ENCODE data around the gene CELA1. TPM values are rescaled to one million over a fixed set of nuclear protein-coding genes. Genes with fewer than 3 reads are reported as not detected.
"Not testable (repeated sequence)": the region's sequence is repeated elsewhere in the genome, so short reads cannot be mapped to it uniquely, and the experiment has no call there.

CELA1 gene
- total RNA-seq, 1 donor from 2014 or later, result not detected

GRCh38 chr12:51321882-51322281 is 24.6 kb downstream of the CELA1 start:
- Histone ChIP-seq H3K36me3 (ENCODE audit: control insufficient read depth, insufficient read depth, low read length) (no peaks in the 10 kb centered on the region), H3K27me3 (ENCODE audit: control insufficient read depth, insufficient read depth, low read length) (no peaks in the 10 kb centered on the region), H3K4me3 (ENCODE audit: low read depth, low read length) (no peak overlapping the region)
- no peak for TF ChIP-seq CTCF (IDR thresholded peaks at IDR 0.05; ENCODE audit: insufficient read depth, low read length, poor library complexity, severe bottlenecking)
- no peak for DNase-seq (ENCODE audit: low read depth)

- DNase-seq (ENCODE audit: low read depth), result no peak
- TF ChIP-seq CTCF (IDR thresholded peaks at IDR 0.05; ENCODE audit: insufficient read depth, low read length, poor library complexity, severe bottlenecking), result no peak
- Histone ChIP-seq H3K36me3 (ENCODE audit: control insufficient read depth, insufficient read depth, low read length) (no peaks in the 10 kb centered on the region), H3K27me3 (ENCODE audit: control insufficient read depth, insufficient read depth, low read length) (no peaks in the 10 kb centered on the region), H3K4me3 (ENCODE audit: low read depth, low read length) (no peak overlapping the region)
These were observed 25.7 kb downstream of the CELA1 start for GRCh38 chr12:51320695-51321320.

- TF ChIP-seq CTCF (IDR thresholded peaks at IDR 0.05; ENCODE audit: insufficient read depth, low read length, poor library complexity, severe bottlenecking), result no peak
- Histone ChIP-seq H3K4me3 (ENCODE audit: low read depth, low read length) (no peak overlapping the region), H3K36me3 (ENCODE audit: control insufficient read depth, insufficient read depth, low read length) (no peaks in the 10 kb centered on the region), H3K27me3 (ENCODE audit: control insufficient read depth, insufficient read depth, low read length) (no peaks in the 10 kb centered on the region)
- no peak for DNase-seq (ENCODE audit: low read depth)
These were observed 26.2 kb downstream of the CELA1 start for GRCh38 chr12:51320311-51320694.

GRCh38 chr12:51318846-51319599 is 27.5 kb downstream of the CELA1 start:
- DNase-seq (ENCODE audit: low read depth), result no peak
- TF ChIP-seq CTCF (IDR thresholded peaks at IDR 0.05; ENCODE audit: insufficient read depth, low read length, poor library complexity, severe bottlenecking), result no peak
- Histone ChIP-seq H3K27me3 (ENCODE audit: control insufficient read depth, insufficient read depth, low read length) (no peaks in the 10 kb centered on the region), H3K36me3 (ENCODE audit: control insufficient read depth, insufficient read depth, low read length) (no peaks in the 10 kb centered on the region), H3K4me3 (ENCODE audit: low read depth, low read length) (no peak overlapping the region)

- DNase-seq (ENCODE audit: low read depth); H3K4me3 ChIP-seq (ENCODE audit: low read depth, low read length): not testable (repeated sequence)
These were observed 28.2 kb downstream of the CELA1 start for GRCh38 chr12:51318057-51318806.

GRCh38 chr12:51311389-51311788 is 35.1 kb downstream of the CELA1 start:
- no peaks in the 10 kb centered on the region for H3K27me3 ChIP-seq (ENCODE audit: control insufficient read depth, insufficient read depth, low read length)
- no peaks in the 10 kb centered on the region for H3K36me3 ChIP-seq (ENCODE audit: control insufficient read depth, insufficient read depth, low read length)
- no peak for DNase-seq (ENCODE audit: low read depth)
- no peak for TF ChIP-seq CTCF (IDR thresholded peaks at IDR 0.05; ENCODE audit: insufficient read depth, low read length, poor library complexity, severe bottlenecking)
- H3K4me3 ChIP-seq (ENCODE audit: low read depth, low read length), result no peak overlapping the region

More at GRCh38 chr12:51318057-51318806, 28.2 kb downstream of the CELA1 start:
- not testable (repeated sequence) for H3K27me3 ChIP-seq (ENCODE audit: control insufficient read depth, insufficient read depth, low read length); H3K36me3 ChIP-seq (ENCODE audit: control insufficient read depth, insufficient read depth, low read length)

Measured in kidney epithelial cell (primary cell).